GM18870 (cell line): ENCODE results near the gene ITGA8.
"Not testable (repeated sequence)": the region's sequence is repeated elsewhere in the genome, so short reads cannot be mapped to it uniquely, and the experiment has no call there.

Experiments
- ATAC-seq: cut with Tn5 transposase; IDR thresholded peaks from one replicate; pipeline ENCODE4 v1.9.1; 2021; ENCODE audit warnings: moderate library complexity; ENCODE audit not compliant: unreplicated experiment

Gene ITGA8

DNA sequence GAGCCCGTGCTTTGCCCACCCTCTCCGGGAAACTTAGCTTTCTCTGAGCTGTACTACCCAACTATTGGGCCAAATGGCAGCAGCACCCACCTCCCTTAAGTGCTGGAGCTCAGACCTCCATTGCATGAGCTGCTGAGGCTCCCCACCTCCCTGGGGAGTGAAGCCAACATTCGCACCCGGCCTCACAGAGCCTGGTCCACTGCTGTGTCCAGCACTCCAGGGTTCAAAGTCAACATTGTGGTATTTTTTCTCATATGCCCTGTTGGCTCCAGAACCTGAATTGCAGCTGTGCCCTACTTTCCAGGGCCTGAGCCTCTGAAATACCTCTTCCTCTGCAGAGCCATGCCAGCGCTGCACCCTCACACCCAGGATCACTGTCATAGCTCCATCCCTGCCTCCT, 29.7 kb downstream of the ITGA8 start:
- ATAC-seq: no peak

GRCh38 chr10:15684768-15685167, 35.0 kb downstream of the ITGA8 start:
- ATAC-seq: no peak

DNA sequence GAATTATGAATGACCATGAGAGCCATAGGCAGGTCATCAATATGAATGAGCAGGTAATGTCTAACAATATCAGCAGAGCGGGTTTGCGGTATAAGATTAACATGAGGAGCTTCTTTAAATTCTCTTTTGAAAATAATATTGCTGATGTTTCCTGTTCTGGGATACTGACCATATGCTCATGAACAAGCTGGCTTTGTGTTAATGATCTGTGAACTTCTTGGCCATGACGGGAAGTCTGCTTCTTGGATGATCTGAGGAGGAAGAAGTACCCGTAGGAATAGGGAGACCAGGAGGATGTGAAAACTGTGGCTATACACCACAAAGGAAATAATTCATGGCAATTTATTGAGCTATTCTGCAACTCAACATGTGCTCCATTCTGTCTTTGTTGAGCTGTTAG, 38.6 kb downstream of the ITGA8 start:
- no peak for ATAC-seq

- no peak for ATAC-seq
These were observed 40.9 kb downstream of the ITGA8 start for GRCh38 chr10:15678851-15679250.

DNA sequence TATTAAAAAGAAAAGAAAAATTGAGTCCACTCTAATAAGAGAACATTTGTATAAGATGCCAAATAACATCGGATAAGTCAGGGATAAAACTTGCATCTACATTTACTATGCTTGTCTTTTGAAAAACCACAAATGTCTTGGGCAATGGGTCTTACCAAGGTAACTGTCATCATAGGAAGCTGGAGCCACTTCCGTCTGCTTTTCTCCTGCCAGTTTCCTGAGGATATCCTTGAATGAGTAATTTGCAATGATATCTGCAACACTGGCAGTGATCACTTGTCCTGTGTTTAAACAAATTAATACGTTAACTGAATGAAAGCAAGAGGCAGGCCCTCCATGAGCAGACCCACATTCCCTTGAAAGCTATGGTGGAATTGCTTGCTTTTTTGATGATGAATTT, 47.3 kb downstream of the ITGA8 start:
- ATAC-seq: no peak

DNA sequence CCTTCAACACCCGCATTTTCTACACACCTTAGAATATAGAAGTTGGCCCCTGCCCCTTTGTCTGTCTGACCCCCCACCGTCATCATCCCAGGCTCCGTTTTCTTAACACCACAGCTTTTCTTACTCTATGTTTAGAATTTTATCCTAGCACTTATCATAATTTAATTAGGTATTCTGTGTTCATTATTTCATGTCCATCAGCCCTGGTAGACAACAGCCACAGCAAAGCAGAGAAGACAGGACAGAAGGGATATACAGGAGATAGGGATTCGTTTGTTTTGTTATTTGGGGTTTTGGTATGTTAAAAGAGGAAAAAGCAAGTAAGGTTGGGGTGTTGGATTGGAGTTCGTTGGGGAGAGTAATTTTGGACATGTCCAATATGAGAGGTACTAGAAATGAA, 48.8 kb downstream of the ITGA8 start:
- no peak for ATAC-seq

DNA sequence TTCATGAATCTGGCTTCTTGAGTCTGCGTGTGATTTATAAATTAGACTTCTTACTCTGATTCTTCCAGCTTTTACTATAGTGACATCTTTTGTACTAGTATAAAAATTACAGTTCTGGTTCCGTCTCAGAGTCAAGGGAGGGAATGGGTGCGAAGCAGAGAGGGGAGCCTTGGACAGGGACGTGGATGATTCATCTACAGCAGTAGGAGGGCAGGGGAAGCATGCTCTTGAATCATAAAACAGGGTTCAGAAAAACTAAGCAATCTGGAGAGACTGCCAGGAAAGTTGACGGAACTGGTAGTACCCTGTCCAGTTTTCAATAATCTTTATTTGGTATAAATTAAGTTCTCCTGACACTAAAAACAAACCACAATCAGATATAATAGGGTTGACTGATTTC, 58.1 kb downstream of the ITGA8 start:
- ATAC-seq: no peak

DNA sequence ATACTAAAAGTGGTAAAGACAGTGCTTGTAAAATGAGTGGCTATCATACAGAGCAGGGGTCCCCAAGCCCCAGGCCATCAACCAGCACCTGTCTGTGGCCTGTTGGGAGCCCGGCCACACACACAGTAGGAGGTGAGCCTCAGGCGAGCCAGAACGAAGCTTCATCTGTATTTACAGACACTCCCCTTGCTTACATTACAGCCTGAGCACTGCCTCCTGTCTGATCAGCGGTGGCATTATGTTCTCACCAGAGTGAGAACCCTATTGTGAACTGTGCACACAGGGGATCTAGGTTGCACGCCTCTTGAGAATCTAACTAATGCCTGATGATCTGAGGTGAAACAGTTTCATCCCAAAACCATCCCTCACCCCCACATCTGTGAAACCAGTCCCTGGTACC, 58.7 kb downstream of the ITGA8 start:
- no peak for ATAC-seq

- ATAC-seq: no peak
These were observed 61.5 kb downstream of the ITGA8 start for GRCh38 chr10:15658069-15658702.

GRCh38 chr10:15652757-15653156, 67.0 kb downstream of the ITGA8 start:
- no peak for ATAC-seq

- no peak for ATAC-seq
These were observed 67.6 kb downstream of the ITGA8 start for GRCh38 chr10:15652117-15652516.

- ATAC-seq: no peak
These were observed 68.5 kb downstream of the ITGA8 start for GRCh38 chr10:15651175-15651574.

GRCh38 chr10:15642095-15642494, 77.6 kb downstream of the ITGA8 start:
- ATAC-seq: no peak

DNA sequence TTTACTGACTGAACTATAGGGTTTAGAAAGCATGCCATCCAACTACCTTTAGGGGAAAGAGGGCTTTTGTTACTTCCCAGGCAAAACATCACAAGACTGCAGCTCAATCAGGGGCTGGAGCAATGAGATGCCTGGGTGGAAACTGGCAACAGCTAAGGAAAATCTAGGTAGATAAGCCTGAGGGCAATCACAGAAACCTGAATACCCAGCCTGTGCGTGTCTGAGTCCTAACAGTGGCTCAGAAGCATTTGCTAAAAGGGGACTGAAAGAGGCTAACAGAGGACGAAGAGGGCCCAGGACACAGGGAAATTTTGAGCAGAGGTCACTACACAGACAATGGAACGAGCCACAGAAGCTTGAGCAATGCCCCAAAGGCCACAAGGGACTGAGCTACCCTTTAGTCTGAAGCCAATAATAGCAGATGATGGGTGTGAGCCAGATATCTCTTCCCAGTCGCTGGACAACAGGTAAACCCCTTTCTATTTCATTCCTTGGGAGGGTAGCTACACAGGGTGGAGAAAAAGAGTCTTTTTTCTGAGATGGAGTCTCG, 79.1 kb downstream of the ITGA8 start:
- no peak for ATAC-seq

DNA sequence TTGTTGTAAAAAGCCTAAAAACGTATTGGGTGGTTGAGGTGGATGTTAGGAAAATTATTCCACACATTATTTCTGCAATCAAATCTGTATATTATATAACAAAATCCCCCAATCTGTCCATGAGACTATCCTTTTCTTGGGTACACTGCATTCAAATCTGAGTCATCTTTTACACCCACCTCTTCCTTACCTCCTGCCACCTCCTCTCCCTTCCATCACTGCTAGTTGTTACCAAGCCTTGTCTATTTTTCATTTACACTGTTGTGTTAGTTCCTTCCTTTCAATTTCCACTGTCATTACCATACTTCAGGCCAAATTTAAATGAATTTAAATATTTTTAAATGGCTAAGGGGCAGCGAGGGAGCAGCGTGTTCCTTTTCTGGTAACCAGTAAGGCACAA, 83.3 kb downstream of the ITGA8 start:
- no peak for ATAC-seq

GRCh38 chr10:15632456-15633091, 87.1 kb downstream of the ITGA8 start:
- ATAC-seq: no peak

- ATAC-seq: not testable (repeated sequence)
These were observed 88.5 kb downstream of the ITGA8 start for GRCh38 chr10:15631205-15631604.

GRCh38 chr10:15630353-15630752, 89.4 kb downstream of the ITGA8 start:
- no peak for ATAC-seq

DNA sequence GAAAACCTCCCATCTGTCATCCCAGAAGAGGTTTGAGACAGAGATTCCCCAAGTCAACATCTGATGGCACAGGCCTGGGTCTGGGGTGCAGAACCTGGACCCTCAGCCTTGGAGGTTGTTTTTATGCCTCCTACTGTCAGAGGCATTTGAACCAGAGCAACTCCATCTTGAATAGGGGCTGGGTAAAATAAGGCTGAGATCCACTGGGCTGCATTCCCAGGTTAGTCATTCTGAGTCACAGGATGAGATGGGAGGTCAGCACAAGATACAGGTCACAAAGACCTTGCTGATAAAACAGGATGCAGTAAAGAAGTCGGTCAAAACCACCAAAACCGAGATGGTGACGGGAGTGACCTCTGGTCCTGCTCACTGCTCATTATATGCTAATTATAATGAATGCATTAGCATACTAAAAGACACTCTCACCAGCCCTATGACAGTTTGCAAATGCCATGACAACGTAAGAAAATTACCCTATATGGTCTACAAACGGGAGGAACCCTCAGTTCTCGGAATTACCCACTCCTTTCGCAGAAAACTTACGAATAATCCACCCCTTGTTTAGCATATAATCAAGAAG, 92.0 kb downstream of the ITGA8 start:
- ATAC-seq: no peak

DNA sequence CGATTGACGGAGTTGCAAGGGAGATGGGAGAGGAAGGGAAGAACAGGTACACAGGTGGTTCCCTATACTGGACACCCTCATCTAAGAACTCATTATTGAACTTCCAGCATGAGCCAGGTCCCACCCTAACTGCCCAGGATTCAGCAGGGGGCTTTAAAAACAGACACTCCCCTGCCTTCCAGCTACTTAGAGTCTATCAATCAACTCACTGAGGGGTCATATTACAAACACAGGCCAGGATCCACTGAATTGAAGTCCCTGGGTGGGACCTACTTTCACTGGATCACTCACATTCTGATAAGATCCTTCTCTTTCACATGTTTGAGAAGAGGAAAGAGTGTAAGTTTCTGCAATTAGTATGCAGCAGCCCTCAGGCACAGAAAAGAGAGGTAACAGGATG, 92.8 kb downstream of the ITGA8 start:
- no peak for ATAC-seq

GRCh38 chr10:15625261-15625660, 94.5 kb downstream of the ITGA8 start:
- no peak for ATAC-seq
